RCC 7860 (cell line): ENCODE measurements around the gene EXOC3.
A peak's percentile ranks its signal among the peaks of the same experiment; 100 is the strongest.

Experiments used
- DNase-seq: peaks from one replicate; pipeline ENCODE4 v3.0.0-alpha.2; 2015; ENCODE audit warnings: low spot score
- FAIRE-seq: peaks from 2 replicates; lab custom pipeline; 2012; peaks lifted over from hg19 to GRCh38; lab: Jason Lieb, UNC

EXOC3 gene

DNA sequence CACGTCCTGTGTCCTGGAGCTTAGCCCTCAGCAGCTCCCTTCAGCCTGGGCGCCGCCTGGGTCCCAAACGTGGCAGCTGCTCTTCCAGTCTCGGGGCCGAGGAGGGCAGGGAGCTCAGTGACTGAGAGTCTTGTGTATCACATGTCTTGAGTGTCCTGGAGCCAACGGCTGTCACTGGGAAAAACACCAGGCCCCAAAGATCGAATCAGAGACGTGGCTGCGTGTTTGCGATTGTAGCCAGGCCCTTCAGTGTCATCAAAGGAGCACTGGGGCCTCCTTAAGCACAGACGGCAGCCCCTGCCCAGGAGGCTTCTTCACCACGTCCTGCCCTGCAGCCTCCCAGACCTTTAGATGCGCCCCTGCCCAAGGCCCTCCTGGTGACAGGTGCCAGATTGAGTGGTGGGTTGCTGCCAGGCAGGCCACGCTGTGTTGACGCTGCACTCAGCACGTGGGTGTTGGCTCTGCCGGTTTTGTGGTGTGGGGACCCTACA is 5.7 kb upstream of the EXOC3 start:
- FAIRE-seq (no peak), DNase-seq (no peak)

- no peak for DNase-seq
- no peak for FAIRE-seq
Observed at GRCh38 chr5:438481-438981, 4.4 kb upstream of the EXOC3 start.

DNA sequence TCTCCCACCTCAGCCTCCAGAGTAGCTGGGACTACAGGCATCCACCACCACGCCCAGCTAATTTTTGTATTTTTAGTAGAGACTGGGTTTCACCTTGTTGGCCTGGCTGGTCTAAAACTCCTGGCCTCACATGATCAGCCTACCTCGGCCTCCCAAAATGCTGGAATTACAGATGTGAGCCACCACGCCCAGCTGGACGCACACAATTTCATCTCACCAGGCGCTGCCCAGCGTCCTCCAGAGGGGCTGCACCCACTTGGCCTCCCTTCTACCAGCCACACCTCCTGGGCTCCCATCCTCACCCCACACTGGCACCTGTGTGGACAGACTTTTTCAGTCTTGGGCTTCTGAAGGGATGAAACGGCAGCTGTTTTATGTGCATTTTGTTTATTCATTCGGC is 3.8 kb upstream of the EXOC3 start:
- DNase-seq: no peak
- no peak for FAIRE-seq

- FAIRE-seq (no peak), DNase-seq (no peak)
Observed at GRCh38 chr5:439636-440035, 3.3 kb upstream of the EXOC3 start.

GRCh38 chr5:440401-441201 is 2.4 kb upstream of the EXOC3 start:
- no peak for DNase-seq
- no peak for FAIRE-seq

GRCh38 chr5:441996-442334 is 1.0 kb upstream of the EXOC3 start:
- no peak for DNase-seq
- FAIRE-seq: no peak

GRCh38 chr5:443239-444151 is 519 bp downstream of the EXOC3 start:
- DNase-seq (no peak), FAIRE-seq (no peak)

DNA sequence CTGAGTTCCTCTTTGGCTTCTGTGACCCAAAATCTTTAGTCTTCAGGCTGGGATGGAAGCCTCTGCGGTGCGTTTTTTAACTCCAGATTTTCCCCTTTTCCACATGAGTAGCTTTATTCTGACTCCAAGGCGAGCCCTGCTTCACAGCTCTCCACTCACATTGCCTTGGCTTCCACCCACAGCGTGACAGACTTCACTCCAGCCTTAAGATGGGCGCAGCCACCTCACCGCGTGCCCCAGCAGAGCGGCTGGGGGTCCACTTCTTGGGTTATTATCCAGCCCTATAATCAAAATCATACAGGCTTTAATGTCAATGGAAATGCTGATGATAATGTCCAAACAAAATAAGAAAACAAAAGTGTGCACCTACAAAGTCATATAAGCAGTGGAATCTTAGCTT is 1.2 kb downstream of the EXOC3 start:
- DNase-seq (no peak), FAIRE-seq (no peak)

DNA sequence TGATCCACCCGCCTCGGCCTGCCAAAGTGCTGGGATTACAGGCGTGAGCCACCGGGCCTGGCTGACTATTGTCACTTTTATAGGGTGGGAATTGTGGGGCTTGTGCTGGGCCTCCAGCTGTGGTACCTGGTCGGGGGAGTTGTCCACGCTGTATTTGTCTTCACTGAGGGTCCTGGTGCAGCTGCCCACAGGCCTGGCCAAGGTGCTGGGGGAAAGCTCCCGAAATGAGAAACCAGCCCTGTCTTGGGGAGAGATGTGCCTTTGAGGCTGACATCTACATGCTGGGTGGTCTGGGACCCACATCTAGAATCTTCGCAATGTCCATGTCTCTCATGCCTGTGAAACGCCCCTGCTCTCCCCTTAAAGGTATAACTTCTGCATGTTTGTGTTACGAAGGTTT is 2.6 kb downstream of the EXOC3 start:
- FAIRE-seq (no peak), DNase-seq (no peak)

- FAIRE-seq (no peak), DNase-seq (no peak)
Observed at GRCh38 chr5:446066-446882, 3.3 kb downstream of the EXOC3 start.

DNA sequence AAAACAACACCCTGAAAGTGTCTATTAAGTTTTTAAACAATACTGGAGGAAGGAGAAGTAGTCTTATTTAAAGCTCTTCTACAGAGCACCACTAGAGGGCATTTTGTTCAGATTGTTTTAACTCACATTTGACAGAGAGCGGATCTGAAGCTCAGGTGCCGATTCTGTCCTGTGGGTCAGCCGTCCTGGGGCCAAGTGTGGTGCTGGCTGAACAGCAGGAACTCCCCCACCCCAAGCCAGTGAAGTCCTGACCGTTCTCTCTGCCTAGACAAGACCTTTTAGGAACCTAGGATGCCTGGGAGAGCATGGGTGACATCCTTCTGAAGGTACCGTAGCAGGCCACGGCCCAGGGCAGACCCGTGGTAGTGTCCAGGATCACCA is 3.9 kb downstream of the EXOC3 start:
- peak; percentile 51 for DNase-seq
- FAIRE-seq: no peak

GRCh38 chr5:447501-447900 is 4.5 kb downstream of the EXOC3 start:
- FAIRE-seq (no peak), DNase-seq (no peak)

- DNase-seq: no peak
- no peak for FAIRE-seq
Observed at GRCh38 chr5:448061-448765, 5.2 kb downstream of the EXOC3 start.

- FAIRE-seq (no peak), DNase-seq (no peak)
Observed at GRCh38 chr5:448766-449090, 5.8 kb downstream of the EXOC3 start.

GRCh38 chr5:449151-449550 is 6.2 kb downstream of the EXOC3 start:
- FAIRE-seq (no peak), DNase-seq (no peak)

- DNase-seq (no peak), FAIRE-seq (no peak)
Observed at GRCh38 chr5:451587-452458, 8.8 kb downstream of the EXOC3 start.

DNA sequence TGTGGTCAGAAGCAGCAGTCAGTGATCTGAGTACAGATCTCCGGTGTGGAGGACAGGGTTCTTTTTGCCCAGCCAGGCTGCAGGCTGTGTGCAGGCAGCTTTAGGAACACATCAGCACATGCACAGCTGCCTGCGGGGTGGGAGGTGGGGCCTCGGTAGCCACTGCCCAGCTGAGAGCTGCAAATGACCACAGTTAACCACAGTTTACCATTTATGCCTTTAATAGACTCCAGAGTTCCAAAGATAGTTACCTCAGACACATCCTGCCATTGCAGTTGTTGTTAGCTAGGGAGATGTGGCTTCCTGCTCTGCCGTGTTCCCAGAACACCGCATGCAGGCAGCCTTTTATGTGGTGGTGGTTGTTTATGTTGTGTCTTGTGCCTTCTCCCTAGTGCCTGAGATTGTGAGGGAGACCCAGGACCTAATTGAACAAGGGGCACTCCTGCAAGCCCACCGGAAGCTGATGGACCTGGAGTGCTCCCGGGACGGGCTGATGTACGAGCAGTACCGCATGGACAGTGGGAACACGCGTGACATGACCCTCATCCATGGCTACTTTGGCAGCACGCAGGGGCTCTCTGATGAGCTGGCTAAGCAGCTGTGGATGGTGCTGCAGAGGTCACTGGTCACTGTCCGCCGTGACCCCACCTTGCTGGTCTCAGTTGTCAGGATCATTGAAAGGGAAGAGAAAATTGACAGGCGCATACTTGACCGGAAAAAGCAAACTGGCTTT is 10.2 kb downstream of the EXOC3 start:
- no peak for DNase-seq
- no peak for FAIRE-seq

DNA sequence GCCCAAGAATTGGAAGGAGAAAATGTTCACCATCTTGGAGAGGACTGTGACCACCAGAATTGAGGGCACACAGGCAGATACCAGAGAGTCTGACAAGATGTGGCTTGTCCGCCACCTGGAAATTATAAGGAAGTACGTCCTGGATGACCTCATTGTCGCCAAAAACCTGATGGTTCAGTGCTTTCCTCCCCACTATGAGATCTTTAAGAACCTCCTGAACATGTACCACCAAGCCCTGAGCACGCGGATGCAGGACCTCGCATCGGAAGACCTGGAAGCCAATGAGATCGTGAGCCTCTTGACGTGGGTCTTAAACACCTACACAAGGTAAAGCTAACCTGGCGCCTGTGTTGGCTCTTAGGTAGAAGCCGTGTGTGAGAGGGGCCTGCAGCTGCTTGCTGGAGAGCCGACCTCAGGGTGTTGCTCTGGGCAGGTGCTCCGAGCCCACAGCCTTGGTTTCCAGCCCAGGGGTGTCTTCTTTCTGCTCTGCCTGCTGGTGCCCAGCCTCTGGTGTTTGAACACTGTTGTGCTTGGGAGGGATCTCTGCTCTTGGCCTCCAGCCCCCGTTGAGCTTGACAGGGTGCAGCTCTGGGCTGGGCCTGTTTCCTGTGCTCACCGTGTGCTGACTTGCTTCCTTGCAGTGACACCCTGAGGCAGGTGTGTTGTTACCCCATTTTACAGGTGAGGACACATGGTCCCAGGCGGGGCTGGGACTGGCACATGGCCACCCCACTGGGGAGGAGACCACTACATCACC is 10.9 kb downstream of the EXOC3 start:
- no peak for FAIRE-seq

More for the DNA sequence above, 10.9 kb downstream of the EXOC3 start:
- DNase-seq: no peak
